T-helper 2 cell (primary cell): ENCODE measurements around the gene ZC3H13.

Experiments
- DNase-seq, 5 experiments: peaks; one replicate each; pipeline versions ENCODE4 v3.0.0 to v3.0.0-alpha.2; 2012 to 2022

ZC3H13 gene

DNA sequence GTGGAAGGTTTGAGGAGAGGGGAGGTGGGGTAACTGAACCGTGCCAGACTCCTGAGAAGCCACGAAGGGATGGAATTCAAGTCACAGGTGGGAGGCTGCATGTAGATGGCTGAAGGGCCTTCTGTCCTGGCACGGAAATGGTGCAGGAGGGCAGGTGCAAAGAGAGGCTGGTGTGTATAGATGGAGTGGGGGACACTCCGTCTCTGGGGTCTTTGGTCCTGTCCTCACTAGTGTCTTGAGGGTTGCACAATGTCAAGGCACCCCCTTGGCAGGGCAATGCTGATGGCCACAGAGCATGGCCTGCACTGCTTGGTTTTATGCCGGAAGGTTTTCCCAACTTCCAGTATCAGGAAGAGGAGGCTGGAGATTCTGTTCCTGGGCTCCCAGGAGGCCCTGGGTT, 118.3 kb downstream of the ZC3H13 start:
- DNase-seq, result no peak

DNA sequence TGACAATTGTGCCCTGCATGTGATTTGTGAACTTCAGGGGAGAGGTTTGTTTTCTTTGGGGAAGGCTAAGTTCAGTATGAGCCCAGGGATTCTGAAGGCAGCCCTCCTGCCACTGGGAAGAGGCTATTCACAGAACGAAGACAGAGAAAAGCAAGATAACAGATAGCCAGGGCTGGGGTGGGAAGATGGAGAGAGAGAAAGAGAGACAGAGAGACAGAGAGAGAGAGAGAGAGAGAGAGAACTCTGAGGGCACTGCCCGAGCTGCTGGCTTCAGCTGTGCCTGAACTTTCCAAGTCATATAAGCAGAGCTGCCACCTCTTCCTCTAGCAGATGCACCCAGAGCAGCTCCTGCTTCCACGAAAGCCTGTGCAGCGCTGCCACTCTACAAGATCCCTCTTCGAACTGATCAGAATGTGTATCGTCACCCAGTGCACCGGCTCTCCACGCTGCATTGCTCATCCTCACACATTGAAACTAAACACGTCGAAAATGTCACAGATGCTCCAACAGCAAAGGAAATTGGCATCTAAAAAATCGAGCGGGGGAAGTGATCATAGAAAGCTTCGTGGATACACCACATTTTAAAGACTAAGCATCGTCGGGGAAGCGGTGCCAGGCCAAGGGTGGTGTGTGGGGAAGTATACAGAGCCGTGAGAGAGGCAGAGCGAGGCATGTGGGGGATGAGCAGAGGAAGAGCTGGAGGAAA, 119.2 kb downstream of the ZC3H13 start:
- no peak for DNase-seq

DNA sequence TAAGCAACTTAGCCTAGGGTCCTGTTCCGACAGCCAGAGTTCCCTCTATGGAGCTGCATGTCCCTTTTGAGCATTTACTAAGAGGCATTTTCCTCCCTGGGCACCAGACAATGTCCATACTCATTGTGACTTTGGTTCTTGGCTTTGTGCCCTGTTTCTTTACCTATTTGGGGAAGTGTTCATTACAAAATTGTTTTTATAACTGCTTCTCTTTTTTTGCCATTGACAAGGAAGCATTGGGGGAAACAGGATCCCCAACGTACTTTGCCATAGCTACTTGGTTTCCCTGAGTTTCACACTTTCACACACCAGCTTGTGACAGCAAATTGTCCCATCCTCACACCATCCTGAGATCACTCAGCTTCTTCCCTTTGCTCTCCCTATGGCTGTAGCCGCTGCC, 119.9 kb downstream of the ZC3H13 start:
- DNase-seq, result no peak

- no peak for DNase-seq
These were observed 120.4 kb downstream of the ZC3H13 start for GRCh38 chr13:45932172-45932571.

- no peak for DNase-seq
These were observed 121.3 kb downstream of the ZC3H13 start for GRCh38 chr13:45931211-45931610.

DNA sequence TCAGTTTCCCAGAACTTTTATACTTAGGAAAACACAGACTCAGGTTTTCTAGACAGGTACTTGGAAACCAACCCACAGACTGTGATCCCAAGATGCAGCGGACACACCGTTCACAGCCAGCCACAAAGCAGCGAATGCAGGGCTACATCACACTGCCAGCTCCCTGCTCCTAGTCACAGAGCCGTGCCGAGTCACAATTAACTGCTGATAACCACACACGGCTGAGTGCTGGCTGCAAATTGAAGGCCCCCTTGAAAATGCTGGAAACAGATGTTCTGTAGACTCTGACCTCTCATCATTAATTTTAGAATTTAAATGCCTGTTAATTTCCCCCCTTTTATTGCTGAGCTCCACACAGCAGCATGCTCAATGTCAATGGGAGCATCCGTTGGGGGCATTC, 122.4 kb downstream of the ZC3H13 start:
- DNase-seq, result no peak

DNA sequence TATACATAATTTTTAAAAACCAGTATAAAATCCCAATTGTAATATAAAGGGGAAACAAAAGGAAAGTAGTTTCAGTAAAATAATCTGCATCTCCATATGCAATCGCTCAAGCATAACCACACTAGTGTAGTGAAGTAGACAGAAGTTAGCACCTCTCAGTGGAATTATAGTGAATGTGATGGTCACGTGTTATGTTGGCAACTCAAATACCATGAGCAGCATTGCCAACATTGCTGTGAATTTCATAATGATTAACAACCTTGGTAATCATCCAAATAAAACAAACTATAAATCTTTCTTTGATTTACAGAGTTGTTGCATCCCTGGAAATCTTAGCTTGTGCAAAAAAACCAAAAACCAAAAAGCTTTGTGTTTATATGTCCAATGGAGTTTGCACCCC, 123.7 kb downstream of the ZC3H13 start:
- DNase-seq, result no peak

DNA sequence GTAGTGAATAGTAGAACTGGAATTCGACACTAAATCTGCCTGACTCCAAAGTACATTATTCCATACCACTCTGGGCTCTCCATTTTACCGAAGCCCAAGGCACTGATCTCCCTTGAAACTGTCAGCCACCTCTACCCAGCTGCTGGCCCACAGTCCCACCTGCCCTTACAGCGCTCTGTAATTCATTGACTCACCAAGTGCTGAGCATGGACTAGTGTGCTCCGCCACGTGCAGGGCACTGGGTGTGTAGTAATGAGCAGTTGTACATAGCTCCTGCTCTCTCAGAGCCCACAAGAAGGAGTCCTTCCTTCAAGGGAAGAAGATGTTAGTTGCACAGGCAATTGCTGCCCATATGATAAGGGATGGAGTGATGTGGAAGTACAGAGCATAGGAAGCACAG, 124.4 kb downstream of the ZC3H13 start:
- DNase-seq, result no peak

DNA sequence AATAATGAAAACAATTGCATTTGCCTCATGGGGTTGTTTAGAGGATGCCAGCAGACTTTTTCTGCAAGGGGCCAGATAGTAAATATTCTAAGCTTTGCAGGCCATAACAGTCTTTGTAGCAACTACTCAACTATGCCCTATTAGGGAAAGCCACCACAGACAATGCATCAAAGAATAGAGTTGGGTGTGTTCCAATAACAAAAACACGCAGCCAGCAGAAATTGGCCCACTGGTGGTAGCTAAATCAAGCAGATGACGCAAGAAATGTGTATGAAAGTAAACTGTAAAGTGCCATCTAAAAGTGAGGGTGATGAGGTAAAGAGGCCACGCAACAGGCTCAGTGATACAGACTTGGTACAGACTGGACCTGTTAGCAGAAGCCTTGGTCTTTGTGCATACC, 125.8 kb downstream of the ZC3H13 start:
- no peak for DNase-seq

DNA sequence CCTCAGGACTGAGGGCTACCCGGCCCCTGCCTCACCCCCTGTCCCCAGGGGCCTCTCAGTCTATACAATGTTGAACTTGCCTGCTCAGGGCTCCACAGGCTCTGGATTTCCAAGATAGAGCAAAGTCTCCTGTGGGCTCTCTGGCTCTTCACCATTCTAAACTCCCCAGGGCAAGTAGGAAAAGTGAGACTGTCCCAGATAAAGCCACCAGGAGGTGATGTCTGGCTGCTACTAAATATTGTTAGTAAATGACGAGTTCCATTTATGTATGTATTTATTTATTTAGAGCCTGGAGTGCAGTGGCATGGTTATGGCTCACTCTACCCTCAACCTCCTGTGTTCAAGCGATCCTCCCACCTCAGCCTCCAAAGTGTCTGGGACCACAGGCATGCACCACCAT, 127.4 kb downstream of the ZC3H13 start:
- DNase-seq, result no peak

GRCh38 chr13:45921162-45921736, 131.3 kb downstream of the ZC3H13 start:
- peak in 1 of 5 experiments; percentile 5 for DNase-seq

DNA sequence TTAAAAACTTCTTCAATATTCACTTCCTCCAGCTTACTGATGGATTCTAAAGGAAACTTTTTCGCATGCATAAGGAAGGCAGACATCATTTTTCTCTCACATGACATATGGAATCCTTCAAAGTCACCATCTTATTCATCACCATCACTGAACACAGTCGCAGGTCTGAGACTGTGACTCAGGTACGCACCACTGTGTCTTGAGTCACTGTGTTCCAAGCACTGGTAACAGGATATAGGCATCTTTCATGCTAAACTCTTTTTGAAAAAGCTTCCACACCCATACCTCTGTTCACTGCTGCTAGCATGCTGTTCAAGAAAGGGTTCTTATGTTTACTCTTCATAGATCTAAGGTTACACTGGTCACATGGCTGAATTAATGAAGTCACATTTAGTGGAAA, 133.9 kb downstream of the ZC3H13 start:
- no peak for DNase-seq

DNA sequence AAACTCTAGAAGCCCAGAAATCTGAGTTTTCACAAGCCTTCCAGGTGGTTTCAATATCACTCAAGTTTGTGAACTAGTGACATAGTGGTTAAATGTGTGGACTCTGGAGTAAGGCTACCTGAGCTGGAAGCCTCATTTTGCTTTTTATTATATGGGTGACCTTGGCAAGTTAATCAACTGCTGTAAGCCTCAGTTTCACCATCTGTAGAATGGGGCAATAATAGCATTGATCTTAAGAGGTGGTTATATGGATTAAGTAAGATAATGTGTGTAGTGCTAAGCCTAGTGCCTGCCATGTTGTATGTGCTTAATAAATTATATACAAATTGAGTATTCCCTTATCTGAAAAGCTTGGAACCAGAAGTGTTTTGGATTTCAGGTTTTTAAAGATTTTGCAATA, 135.5 kb downstream of the ZC3H13 start:
- DNase-seq, result peak in 1 of 5 experiments; percentile 32

DNA sequence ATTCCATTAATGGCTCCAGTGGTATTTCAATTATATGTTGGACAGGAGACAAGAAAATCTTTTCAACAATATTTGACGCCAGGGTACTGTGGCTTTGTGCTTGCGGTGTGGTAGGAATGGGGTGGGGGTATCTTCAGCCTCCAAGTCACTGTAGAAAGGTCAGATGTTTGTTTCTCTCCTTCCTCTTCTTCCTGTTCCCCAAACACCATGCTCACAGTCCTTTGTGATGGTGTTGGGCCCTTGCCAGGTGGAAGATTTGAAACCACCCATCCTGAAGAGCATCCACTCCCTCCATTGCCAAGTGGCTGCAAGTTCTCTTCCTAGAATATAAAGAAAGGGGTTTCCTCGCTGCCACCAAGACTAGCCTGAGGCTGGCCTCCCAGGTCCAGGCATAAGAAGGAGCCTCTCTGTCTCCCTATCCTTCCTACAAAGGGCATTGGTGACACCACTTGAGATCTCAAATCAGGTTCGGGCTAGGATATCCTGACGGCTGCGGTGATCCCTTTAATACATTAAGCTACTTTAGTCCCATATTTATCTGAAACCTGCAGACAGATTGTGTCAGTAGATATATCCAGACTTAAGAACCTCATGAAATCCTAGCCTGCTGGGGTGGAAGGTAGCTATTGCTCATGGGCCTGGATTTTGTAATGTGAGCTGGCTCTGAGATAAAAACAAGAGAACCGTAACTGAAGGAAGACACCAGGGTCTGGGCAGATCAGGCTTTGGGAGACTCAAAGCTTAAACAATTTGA, 136.7 kb downstream of the ZC3H13 start:
- DNase-seq, result no peak

DNA sequence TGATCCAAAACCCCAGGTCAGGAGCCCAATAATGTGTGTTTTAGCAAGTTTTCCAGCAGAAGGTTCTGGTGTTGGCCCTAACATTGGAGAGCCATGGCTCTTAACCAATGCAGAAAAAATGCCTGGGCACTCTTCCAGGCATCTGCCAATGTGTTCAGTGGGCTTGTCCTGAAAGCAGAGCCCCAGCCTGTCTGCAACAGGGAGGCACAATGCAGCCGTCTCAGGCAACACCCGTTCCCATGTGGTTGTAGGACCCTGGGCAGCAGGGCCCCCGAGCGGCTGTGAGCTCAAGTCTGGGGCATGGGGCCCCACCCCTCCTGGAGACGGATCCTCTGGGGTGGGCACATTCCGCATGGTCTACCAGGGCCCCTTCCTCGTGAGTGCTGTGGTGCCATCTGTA, 142.9 kb downstream of the ZC3H13 start:
- no peak for DNase-seq

DNA sequence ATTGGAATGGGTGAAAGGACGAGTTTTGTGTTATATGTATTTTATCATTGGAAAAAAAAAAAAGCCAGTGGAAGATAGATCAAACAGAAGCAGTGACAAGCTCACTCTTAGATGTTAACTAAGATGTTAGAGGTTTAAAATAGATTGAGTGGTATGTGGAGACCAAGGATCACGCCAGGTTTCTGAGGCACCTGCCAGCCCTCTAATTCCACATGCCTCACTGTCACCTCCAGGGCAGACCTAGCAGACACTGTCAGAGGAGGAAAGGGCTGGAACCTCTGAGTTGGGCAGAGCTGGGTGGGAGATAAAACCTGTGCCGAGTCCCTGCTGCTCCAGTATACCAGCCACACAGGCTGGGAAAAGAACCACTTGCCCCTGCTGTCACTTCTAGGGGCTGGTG, 143.5 kb downstream of the ZC3H13 start:
- DNase-seq, result no peak

GRCh38 chr13:45907503-45907902, 145.0 kb downstream of the ZC3H13 start:
- no peak for DNase-seq
